Measurements from ENCODE around the gene EPG5.
"Not testable (repeated sequence)": the region's sequence is repeated elsewhere in the genome, so short reads cannot be mapped to it uniquely, and the experiment has no call there.

The EPG5 gene

DNA sequence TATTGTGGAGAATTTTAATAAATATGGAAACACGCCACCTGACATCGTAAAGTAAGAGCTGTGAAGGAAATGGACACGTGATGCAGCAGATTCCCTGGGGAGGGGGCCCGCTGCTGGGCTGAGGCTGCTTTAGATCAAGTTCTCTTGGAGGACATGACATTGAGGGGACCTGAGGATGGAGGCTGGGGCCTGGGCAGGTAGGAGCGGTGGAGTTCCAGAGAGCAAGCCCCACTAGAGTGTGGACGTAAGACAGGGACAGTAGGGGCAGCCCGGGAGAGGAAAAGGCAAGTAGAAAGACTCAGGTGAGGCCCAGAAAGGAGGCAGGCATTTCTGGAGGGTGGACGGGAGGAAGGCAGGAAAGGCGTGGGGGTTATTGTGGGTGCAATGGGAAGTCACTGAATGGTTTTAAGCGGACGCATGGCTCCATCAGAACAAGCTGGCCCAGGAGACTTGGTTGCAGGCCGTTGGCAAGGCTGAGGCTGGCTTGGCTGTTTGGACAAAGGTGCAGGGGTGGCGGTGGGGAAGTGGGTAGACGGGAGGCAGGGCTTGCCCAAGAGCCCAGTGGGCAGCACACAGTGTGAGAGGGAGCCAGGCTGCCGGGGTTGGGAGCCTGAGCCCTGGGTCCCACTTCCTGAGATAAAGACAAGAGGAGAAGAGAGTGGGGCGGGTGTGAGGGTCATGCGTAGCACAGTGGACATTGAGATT lies 125.9 kb downstream of the EPG5 start:
- DNase-seq (ENCODE audit: low read depth in 2 of 2, low spot score in 1 of 2): no peak

DNA sequence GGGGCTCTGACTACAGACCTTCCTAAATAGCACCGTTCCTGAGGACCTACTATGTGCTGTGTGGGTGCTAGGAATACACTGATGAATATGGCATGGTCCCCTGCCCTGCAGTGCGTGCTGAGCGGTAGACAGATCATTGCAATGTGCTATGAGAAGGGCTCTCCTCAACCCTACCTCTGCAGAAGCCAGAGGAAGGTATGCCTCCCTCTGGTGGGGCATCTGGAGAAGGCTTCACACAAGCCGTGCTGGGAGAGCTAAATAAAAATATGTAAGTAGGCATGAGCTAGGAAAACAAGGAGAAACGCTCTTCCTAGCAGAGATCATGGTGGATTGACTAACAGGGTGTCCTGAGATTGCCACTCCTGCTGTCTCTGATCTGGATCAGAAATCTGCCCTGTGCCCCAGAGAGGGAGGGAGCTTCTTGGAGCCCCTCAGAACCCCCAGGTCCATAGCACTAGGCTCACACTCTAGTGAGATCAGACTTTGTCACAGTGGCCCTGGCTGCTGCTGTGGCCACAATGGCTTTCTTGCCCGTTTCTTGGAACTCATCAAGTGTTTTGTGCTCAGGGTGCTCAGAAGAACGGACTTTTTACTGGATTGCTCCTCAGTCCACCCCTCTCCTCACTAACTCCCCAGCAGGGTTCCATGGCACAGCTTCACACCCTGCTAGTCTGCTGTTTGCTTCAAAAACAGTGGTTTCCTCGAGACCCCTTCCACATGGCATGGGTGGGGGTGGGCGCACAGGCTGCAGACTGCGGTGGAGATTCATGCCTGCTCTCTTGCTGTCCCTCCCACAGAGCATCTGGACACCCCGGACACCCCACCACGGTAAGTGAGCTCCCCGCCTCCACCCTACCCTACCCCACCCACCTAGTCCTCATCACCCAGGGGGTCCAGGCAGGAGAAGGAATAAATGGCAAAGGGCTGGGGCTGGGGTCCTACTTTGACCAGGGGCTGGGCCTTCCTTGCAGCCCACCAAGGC lies 127.4 kb downstream of the EPG5 start:
- no peak for DNase-seq (ENCODE audit: low read depth in 2 of 2, low spot score in 1 of 2)

DNA sequence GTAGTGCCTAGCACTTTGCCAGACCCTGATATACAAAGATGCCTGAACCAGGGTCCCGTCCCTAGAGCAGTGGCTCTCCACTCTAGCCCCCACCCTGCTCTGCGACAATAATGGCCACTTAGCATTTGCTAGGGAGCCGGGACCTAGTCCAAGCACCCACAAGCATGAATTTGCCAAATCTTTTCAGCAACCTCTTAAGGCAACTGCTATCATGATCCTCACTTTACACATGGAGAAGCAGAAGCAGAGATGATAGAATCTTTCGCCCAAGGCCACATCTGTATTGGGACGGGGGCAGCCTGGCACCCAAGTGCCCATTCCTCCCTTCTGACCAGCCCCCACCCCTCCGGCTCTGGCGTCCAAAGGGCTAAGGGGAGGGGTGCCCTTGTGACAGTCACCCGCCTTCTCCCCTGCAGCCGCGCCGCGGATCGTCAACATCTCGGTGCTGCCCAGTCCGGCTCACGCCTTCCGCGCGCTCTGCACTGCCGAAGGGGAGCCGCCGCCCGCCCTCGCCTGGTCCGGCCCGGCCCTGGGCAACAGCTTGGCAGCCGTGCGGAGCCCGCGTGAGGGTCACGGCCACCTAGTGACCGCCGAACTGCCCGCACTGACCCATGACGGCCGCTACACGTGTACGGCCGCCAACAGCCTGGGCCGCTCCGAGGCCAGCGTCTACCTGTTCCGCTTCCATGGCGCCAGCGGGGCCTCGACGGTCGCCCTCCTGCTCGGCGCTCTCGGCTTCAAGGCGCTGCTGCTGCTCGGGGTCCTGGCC lies 128.6 kb downstream of the EPG5 start:
- no peak for DNase-seq (ENCODE audit: low read depth in 2 of 2, low spot score in 1 of 2)

DNA sequence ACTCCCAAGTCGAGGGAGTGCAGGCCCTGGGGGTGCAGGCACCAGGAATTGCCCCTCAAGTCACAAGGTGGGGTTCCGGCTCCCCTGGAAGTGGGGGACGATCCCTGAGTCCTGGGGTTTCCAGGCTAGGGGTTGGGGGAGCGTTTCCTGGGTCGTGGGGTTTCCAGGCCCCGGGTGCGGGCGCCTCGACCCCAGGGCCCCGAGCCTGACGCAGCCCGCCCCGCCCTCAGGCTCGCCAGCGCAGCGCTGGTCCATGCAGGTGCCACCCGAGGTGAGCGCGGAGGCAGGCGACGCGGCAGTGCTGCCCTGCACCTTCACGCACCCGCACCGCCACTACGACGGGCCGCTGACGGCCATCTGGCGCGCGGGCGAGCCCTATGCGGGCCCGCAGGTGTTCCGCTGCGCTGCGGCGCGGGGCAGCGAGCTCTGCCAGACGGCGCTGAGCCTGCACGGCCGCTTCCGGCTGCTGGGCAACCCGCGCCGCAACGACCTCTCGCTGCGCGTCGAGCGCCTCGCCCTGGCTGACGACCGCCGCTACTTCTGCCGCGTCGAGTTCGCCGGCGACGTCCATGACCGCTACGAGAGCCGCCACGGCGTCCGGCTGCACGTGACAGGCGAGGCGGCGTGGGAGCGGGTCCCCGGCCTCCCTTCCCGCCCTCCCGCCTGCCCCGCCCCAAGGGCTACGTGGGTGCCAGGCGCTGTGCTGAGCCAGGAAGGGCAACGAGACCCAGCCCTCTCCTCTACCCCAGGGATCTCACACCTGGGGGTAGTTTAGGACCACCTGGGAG lies 129.7 kb downstream of the EPG5 start:
- no peak for DNase-seq (ENCODE audit: low read depth in 2 of 2, low spot score in 1 of 2)

DNA sequence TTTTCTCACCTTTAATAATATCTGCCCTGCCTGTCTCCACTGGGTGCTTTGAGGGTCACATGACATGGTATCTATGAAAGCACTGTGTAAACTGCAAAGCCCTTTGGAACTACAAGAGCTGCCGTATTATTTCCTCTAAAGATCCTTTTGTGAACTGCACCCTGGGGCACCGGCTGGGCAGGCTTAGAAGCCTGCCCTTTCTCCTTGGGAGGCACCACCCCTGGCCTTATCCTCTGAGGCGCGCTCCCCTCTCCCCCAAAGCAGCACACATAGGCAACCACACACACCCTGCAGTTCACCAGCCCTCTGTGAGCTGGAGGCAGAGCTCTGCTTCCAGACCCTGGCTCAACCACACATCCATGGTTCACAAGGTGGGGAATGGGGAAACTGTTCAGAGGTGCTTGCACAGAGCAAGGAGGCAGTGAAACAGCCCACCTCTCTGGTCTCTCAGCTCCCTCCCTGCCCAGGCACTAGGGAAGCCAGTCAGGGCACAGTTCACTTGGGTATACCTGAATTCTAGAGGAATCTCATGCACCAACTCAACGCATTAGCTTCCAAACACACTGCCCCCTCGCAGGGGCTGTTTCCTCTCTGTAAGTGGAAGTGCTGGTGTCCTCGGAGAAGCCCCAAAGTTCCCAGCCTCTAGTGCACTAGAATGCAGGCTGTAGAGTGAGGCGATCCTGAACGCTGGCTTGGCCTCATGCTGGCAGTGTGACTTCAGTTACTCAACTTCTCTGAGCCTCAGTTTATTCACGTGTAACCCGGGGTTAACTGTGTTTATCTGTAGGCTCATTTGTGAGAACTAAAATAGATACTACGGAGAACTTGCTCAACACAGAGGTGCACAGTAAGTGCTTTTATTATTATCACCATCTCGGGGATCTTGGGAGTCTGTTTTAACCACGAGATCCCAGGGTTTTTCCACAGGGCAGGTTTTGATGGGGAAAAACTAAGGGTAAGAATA lies 130.6 kb downstream of the EPG5 start:
- DNase-seq (ENCODE audit: low read depth in 2 of 2, low spot score in 1 of 2): no peak

DNA sequence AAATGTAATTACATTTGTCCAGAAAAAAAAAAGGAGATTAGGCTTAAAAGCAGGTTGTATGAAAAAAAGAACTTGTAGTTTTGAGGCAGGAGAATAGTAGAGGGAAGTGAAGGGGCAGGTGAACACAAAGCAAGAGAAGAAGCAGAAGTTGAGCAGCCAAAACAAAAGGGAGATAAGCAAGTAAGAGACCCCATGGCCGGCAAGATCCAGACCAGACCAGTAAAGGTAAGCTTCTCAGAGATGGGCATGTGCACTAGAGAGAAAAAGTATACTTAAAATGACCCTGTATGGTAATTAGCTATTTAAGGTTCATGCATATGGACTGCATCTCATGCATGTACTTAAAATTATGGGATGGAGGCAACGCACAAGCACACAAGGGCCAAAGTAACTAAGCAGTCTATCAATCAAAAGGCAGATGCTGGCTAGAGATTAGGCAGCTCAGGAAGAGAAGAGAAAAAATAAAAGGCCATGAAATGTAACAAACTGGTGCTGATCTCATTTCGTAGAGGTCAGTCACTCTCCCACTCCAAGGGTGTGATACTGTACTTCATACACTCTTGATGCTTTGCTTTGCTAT lies 132.0 kb downstream of the EPG5 start:
- no peak for DNase-seq (ENCODE audit: low read depth in 2 of 2, low spot score in 1 of 2)

DNA sequence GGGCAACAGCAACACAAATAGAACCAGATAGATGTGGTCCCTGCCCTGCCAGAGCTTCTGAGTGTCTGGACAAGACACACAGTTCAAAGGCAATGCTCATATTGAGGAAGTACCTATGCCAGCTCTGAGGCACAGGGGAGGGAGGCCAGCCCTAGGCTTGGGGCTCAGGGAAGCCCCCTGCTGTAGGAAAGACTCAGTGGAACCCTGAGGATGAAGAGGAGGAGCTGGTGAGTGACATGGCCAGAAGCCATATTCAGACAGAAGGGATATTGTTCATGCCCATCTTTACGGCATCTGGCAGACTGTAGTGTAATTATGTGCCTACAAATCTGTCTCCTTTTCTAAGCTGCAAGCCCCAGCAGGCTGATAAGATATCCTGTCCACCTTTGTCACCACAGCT lies 132.8 kb downstream of the EPG5 start:
- no peak for DNase-seq (ENCODE audit: low read depth in 2 of 2, low spot score in 1 of 2)

DNA sequence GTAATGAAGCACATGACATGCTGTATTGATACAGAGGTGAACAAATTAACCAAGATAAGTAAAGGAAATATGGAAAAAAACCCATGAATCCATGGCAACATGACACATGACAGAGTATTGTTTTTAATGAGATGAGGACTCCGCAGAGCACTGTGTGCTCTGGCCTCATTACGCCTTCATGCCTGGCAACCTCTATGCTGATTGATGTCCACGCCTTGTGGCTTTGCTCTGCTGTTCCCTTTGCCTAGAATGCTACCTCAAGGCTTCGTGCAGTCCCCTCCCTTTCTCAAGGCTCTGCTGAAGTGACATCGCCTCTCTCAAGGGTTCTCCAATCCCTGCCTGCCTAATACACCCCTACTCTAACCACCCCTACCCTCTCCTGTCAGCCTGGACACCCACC lies 133.3 kb downstream of the EPG5 start:
- DNase-seq (ENCODE audit: low read depth in 2 of 2, low spot score in 1 of 2): no peak

DNA sequence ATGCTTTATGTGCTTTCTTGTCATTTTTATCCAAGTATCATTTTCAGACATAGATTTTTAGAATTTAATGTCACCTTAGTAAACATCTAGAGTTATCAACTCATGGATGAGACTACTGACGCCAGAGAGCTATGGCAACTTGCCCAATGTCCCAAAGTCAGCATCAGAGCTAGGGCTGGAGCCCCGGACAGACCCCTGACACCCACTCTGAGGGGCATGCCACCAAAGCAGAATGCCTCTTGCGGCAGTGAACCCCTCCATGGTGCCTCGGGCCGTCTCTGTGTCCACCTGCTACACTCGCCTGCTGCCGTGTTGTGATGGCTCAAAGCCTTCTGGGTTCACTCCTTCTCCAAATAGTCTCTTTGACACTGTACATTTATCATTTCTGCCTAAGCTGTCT lies 136.2 kb downstream of the EPG5 start:
- no peak for DNase-seq (ENCODE audit: low read depth in 2 of 2, low spot score in 1 of 2)

DNA sequence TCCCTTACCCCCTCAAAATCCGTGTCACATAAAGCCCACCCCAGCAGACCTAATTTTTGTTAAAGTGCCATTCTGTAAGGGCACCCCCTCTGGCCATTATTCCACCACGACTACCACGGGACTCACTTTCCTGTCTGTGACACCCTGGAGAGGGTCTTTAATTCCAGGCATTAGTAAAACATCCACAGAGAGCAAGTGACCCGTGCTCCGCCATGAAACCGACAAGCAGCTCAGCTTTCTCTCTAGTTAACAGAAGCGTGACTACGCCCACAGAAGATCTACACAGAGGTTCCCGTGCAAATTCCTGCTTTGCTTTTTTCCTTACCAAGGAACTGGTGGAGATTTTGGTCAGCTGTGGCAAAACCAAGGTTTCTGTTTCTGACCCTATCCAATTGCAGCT lies 137.3 kb downstream of the EPG5 start:
- DNase-seq (ENCODE audit: low read depth in 2 of 2, low spot score in 1 of 2): no peak

DNA sequence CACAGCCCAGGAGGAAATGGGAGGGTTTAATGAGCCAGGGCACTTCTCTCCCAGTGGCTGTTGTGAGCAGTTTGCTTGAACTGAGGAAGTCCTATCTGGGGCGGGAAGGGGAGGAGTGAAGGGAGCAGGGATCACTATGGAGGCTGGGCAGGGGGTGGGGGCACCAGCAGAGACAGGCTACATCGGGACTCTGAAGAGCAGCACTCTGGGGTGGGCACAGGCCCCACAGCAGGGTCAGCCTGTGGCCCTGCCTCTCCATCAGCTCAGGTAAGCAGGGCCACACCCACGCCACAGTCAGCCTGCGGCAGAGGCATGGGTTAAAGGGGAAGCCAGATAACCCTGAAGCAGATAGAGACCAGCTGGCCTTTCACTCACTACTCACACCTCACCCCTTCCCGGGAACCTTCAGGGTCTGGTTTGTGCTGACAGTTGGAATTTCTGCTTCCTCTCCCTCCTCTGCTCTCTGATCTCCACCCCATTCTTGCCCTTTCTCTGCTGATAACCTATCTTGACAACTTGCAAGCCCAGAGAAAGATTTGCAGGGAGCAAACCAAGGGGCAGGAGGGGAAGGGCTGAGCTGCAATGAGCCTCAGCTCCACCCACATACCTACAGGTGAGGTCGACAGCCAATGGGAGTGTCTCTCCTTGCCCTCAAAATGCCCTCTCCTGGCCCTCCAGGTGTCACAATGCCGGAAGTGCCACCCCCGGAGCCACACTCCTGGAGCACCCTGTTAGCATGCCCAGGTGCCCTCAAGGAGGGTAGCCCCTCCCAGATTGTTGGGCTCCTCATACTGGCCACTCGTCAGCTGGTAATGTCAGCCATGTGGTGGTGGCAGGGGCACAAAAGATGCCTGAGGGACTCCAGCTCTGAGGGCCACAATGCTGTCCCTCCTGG lies 138.0 kb downstream of the EPG5 start:
- DNase-seq (ENCODE audit: low read depth in 2 of 2, low spot score in 1 of 2): no peak

DNA sequence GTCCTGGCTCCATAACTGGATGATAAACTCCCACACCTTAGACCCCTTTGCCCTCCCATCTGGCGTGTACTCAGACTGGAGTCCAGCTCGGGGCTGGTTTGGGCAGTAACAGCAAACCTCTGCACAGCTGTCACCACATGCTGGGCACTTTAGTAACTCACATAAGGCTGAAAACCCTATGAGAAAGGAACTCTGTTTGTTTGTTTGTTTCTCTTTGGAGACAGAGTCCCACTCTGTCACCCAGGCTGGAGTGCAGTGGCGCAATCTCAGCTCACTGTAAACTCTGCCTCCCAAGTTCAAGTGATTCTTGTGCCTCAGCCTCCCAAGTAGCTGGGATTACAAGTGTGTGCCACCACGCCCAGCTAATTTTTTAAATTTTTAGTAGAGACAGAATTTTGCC lies 140.4 kb downstream of the EPG5 start:
- DNase-seq (ENCODE audit: low read depth in 2 of 2, low spot score in 1 of 2): not testable (repeated sequence)

DNA sequence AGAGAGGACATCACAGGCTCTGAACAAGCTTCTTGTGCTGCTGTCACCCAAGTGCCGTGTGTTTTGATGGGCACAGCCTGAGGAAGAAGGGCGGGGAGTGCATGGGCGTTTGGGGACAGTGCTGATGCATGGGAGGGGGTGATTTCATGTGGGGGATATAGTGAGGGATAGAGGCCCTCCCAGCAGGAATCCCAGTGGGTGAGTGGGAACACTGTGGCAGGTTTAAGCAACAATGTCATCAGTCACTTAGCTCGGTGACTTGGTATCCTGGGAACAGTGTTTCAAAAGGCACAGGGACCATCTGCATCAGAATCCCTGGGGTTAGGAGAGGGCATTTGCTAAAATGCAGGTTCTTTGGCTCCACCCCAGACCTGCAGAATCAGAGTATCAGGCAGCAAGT lies 141.0 kb downstream of the EPG5 start:
- DNase-seq (ENCODE audit: low read depth in 2 of 2, low spot score in 1 of 2): no peak

DNA sequence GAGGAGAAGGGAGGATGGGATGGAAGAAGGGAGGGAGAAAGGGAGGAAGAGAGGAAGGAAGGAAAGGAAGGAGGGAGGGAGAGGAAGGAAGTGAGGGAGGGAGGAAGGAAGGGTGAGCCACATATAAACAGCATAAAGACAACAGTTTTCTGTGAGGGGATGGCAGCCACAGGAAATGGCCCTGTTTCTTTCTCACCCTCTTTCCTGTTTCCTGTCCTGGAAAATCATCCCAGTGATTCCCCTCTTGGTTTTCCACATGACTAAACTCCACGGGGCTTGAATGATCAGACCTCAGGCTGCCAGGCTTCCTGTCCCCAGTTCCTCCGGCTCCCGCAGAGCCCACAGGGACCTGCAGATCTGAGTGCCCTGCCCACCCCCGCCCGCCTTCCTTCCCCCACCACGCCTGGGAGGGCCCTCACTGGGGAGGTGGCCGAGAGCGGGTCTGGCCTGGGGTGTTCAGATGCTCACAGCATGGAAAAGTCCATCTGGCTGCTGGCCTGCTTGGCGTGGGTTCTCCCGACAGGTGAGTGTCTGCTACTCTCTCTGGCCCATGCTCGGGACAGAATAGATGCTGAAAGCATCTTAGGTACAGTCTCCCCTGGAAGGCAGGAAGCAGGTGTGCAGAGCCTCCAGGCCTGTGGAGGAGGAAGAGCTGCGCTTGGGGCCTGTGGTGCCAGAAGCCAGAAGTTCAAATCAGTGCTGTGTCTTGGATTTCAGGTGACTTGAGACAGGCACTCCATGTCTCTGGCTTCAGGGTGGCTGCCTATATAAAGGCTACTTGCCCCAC lies 141.7 kb downstream of the EPG5 start, which contains the start of gene SIGLEC15:
TSS of gene SIGLEC15 (plus strand) at position 418 of the 787 bp plus-strand sequence. CDS start at position 472, 54 bp downstream.
- DNase-seq (ENCODE audit: low read depth in 2 of 2, low spot score in 1 of 2): no peak

DNA sequence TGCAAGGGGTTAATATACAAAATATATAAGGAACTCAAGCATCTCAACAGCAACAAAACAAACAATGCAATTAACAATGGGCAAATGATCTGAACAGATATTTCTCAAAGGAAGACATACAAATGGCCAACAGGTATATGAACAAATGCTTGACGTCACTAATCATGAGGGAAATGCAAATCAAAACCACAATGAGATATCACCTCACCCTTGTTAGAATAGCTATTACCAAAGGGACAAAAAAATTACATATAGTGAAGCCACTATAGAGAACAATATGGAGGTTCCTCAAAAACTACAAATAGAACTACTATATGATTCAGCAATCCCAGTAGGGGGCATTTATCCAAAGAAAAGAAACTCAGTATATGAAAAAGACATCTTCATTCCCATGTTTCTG lies 145.4 kb downstream of the EPG5 start:
- DNase-seq (ENCODE audit: low read depth in 2 of 2, low spot score in 1 of 2): no peak

DNA sequence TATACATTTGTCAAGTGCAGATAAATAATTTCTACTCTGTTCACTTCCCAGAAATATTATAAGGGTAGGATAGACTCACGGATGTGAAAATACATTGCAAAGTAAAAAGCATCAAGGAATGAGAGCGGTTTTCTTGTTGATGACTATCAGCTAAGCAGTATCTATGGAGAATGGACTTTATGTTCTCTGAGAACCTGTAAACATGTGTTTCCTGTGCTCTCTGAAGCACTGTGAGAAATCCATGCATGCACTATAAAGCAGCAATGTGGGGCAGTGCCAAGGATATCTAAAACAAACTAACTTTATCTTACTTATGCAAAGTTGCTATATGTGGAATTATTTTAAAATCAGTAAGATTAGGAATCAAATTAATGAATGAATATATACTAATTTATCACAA lies 146.1 kb downstream of the EPG5 start:
- no peak for DNase-seq (ENCODE audit: low read depth in 2 of 2, low spot score in 1 of 2)

DNA sequence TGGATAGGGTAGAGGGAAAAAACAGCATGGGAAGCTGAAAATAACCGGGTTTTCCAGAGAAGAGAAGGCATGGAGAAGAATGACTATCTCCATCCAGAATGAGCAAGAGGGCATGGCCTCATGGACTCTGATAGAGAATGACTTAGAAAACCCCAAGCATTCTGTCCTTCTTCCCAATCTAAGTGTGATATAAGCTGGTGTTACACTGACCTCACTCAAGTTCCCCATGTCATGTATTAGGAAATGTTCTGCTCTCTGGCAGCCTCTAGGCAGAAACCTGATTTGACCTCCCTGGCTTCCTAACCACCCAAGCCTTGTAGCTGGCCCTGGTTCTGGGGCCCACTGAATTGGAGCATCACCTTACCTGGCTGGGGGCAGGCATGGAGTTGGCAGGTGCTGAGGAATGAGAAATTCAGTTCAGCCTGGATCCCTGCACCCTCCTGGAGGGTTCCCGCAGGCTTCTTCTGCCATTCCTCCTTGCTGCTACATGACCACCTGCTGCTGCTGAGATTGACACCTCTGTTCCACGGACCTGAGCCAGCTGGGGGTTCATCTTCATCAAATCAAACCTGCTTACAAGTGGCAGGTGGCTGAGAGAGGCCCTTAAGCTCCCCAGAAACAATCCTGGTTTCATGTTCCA lies 146.9 kb downstream of the EPG5 start:
- DNase-seq (ENCODE audit: low read depth in 2 of 2, low spot score in 1 of 2): no peak

Data from stimulated activated CD8-positive, alpha-beta memory T cell treated with anti-CD3 and anti-CD28 coated beads, Interleukin-4, amount 100 ng/mL, for 4 hours (primary cell).